GM12878 (cell line): Measurements from ENCODE around the gene SESTD1. TPM values are rescaled to one million over a fixed set of nuclear protein-coding genes. Genes with fewer than 3 reads are reported as not detected.
A peak's percentile ranks its signal among the peaks of the same experiment; 100 is the strongest.

Source experiments
- ATAC-seq: fragments of 200-7000 bp; cut with Tn5 transposase; 3 replicates; pipeline ENCODE4 v1.9.1; 2020; ENCODE audit warnings: mild to moderate bottlenecking, moderate library complexity
- BruUV-seq: library from RNA; stranded (reverse); fragments of 400-500 nt; replicated peaks from 2 replicates; lab custom pipeline; 2021; lab: Mats Ljungman, UMichigan
- CTCF ChIA-PET: fragments of 300-600 bp; sonication (Branson Sonifier 250); formaldehyde crosslinking; extraction: SDS; loops from one replicate; lab custom pipeline; 2021; ENCODE audit warnings: inconsistent platforms; lab: Yijun Ruan, JAX
- POLR2A ChIA-PET: fragments of 350-600 bp; formaldehyde crosslinking; extraction: SDS; loops from one replicate; lab custom pipeline; 2021; ENCODE audit warnings: inconsistent platforms; lab: Charles Lee
- RAD21 ChIA-PET: fragments of 300-600 bp; sonication (Branson Sonifier 250); formaldehyde crosslinking; loops from one replicate; lab custom pipeline; 2023; ENCODE audit warnings: antibody characterized with exemption; ENCODE audit not compliant: unreplicated experiment; lab: Charles Lee
- SMC1A ChIA-PET: fragments of 300-600 bp; sonication (Branson Sonifier 250); formaldehyde crosslinking; loops from one replicate; lab custom pipeline; 2023; ENCODE audit not compliant: unreplicated experiment, uncharacterized antibody; lab: Charles Lee
- DNase-seq: peaks from one replicate; pipeline ENCODE4 v3.0.0-alpha.2; 2011; ENCODE audit warnings: low read depth, low spot score
- FAIRE-seq: peaks from 3 replicates; lab custom pipeline; 2011; peaks lifted over from hg19 to GRCh38; lab: Jason Lieb, UNC
- H2AFZ ChIP-seq: 2 replicates; pipeline ENCODE4 v1.6.0; 2011; ENCODE audit warnings: low read depth, low read length, control low read depth; ENCODE audit not compliant: control insufficient read depth
- H3K27ac ChIP-seq: 2 replicates; pipeline ENCODE4 v1.5.1; 2011; ENCODE audit warnings: control low read depth; ENCODE audit not compliant: control insufficient read depth, insufficient read depth
- H3K27me3 ChIP-seq, 2 experiments: replicated peaks in 1 of 2; 2 replicates each; pipeline versions ENCODE4 v1.6.0 to v1.6.1; 2011; ENCODE audit warnings: low read length in 1 of 2; ENCODE audit not compliant: control insufficient read depth in 2 of 2, insufficient read depth in 2 of 2
- H3K36me3 ChIP-seq, 2 experiments: 2 replicates each; pipeline ENCODE4 v1.5.1; 2011; ENCODE audit warnings: low read length in 1 of 2; ENCODE audit not compliant: control insufficient read depth in 2 of 2, insufficient read depth in 2 of 2
- H3K4me1 ChIP-seq: 2 replicates; pipeline ENCODE4 v1.6.1; 2011; ENCODE audit warnings: mild to moderate bottlenecking, low read length, moderate library complexity, mixed read lengths; ENCODE audit not compliant: control insufficient read depth, insufficient read depth
- H3K4me2 ChIP-seq: 2 replicates; pipeline ENCODE4 v1.6.0; 2011; ENCODE audit warnings: control low read depth; ENCODE audit not compliant: control insufficient read depth, insufficient read depth
- H3K4me3 ChIP-seq: fragments of 200-600 bp; sonication (generic); 2 replicates; pipeline ENCODE4 v1.5.1; 2016
- H3K79me2 ChIP-seq: 2 replicates; pipeline ENCODE4 v1.6.0; 2011; ENCODE audit warnings: low read length; ENCODE audit not compliant: control insufficient read depth, insufficient read depth
- H3K9ac ChIP-seq: 2 replicates; pipeline ENCODE4 v1.8.0; 2011; ENCODE audit warnings: low read length, control low read depth, mixed read lengths; ENCODE audit not compliant: control insufficient read depth, insufficient read depth
- H3K9me3 ChIP-seq: replicated peaks from 3 replicates; pipeline ENCODE4 v1.5.1; 2011; ENCODE audit warnings: mild to moderate bottlenecking, low read length; ENCODE audit not compliant: control insufficient read depth, insufficient read depth
- H4K20me1 ChIP-seq: 2 replicates; pipeline ENCODE4 v1.6.0; 2011; ENCODE audit not compliant: control insufficient read depth, insufficient read depth
- BHLHE40 ChIP-seq, 2 experiments: fragments of 450-650 bp in 1 of 2; IDR thresholded peaks; 2 replicates each; pipeline ENCODE4 v1.6.1; 2011 to 2017; ENCODE audit warnings: low read depth in 2 of 2, borderline replicate concordance in 1 of 2, improper control_type of control experiment in 1 of 2, low read length in 1 of 2, mild to moderate bottlenecking in 1 of 2
- CBX3 ChIP-seq: fragments of 200-600 bp; sonication (generic); IDR thresholded peaks from 2 replicates; pipeline ENCODE4 v1.6.1; 2016; ENCODE audit warnings: low read depth, borderline replicate concordance
- E4F1 ChIP-seq: fragments of 450-650 bp; IDR thresholded peaks from 2 replicates; pipeline ENCODE4 v1.6.1; 2018; ENCODE audit warnings: borderline replicate concordance, mild to moderate bottlenecking; ENCODE audit not compliant: partially characterized antibody
- EGR1 ChIP-seq, 2 experiments: IDR thresholded peaks; 1 replicate in 1 of 2; 2 replicates in 1 of 2; pipeline ENCODE4 v1.6.1; 2011 to 2012; ENCODE audit warnings: low read depth in 2 of 2, low read length in 2 of 2, borderline replicate concordance in 1 of 2, mild to moderate bottlenecking in 1 of 2, moderate library complexity in 1 of 2
- ETV6 ChIP-seq, 2 experiments: fragments of 450-650 bp in 1 of 2; IDR thresholded peaks in 1 of 2; conservative IDR thresholded peaks in 1 of 2; 2 replicates each; pipeline ENCODE4 v1.6.1; 2014; ENCODE audit warnings: antibody characterized with exemption in 1 of 2, borderline replicate concordance in 1 of 2, low read depth in 1 of 2, mild to moderate bottlenecking in 1 of 2, moderate library complexity in 1 of 2
- FOXM1 ChIP-seq: IDR thresholded peaks from 2 replicates; pipeline ENCODE4 v1.6.1; 2012; ENCODE audit warnings: low read depth, mild to moderate bottlenecking, inconsistent platforms, low read length, moderate library complexity
- HSF1 ChIP-seq: fragments of 150-350 bp; IDR thresholded peaks from 2 replicates; pipeline ENCODE4 v1.6.1; 2014; ENCODE audit warnings: mild to moderate bottlenecking, low read depth, low read length
- IKZF1 ChIP-seq: fragments of 450-650 bp; conservative IDR thresholded peaks from 2 replicates; pipeline ENCODE4 v1.6.1; 2017; ENCODE audit warnings: antibody characterized with exemption, mild to moderate bottlenecking
- KAT2A ChIP-seq: conservative IDR thresholded peaks from 2 replicates; pipeline ENCODE4 v1.6.1; 2011; ENCODE audit warnings: low read depth, low read length; ENCODE audit not compliant: control insufficient read depth
- NR2C1 ChIP-seq: fragments of 450-650 bp; IDR thresholded peaks from 2 replicates; pipeline ENCODE4 v1.6.1; 2017; ENCODE audit warnings: antibody characterized with exemption, mild to moderate bottlenecking, moderate library complexity
- NR2F1 ChIP-seq: fragments of 450-650 bp; conservative IDR thresholded peaks from 2 replicates; pipeline ENCODE4 v1.6.1; 2017; ENCODE audit warnings: mild to moderate bottlenecking
- SPI1 ChIP-seq: IDR thresholded peaks from 2 replicates; pipeline ENCODE4 v1.6.1; 2011; ENCODE audit warnings: low read depth, mild to moderate bottlenecking, low read length, moderate library complexity, borderline replicate concordance; ENCODE audit not compliant: insufficient read depth
- TAF1 ChIP-seq: IDR thresholded peaks from 2 replicates; pipeline ENCODE4 v1.6.1; 2011; ENCODE audit warnings: mild to moderate bottlenecking, low read depth, low read length, borderline replicate concordance
- ZNF207 ChIP-seq: fragments of 450-650 bp; IDR thresholded peaks from 2 replicates; pipeline ENCODE4 v1.6.1; 2014; ENCODE audit warnings: antibody characterized with exemption, mild to moderate bottlenecking, borderline replicate concordance
- in situ Hi-C: fragments of 300-500 bp; cut with MboI; formaldehyde crosslinking; loops from 9 replicates; pipeline ENCODE4 v1.14.3; 2018; ENCODE audit warnings: mixed read lengths
- intact Hi-C: fragments of 100-400 bp; cut with micrococcal nuclease; formaldehyde crosslinking; loops from one replicate; pipeline ENCODE4 v1.14.2; 2022; ENCODE audit not compliant: unreplicated experiment
- polyA plus RNA-seq, 11 experiments: library from polyadenylated mRNA; depleted of rRNA in 4 of 11; unstranded in 6 of 11; stranded (reverse) in 5 of 11; fragments of >200 nt; fragmentation: Nextera tagmentation in 4 of 11; fragmentation: Illumina TruSeq in 1 of 11; extraction: Ambion mirVana in 4 of 11; extraction: Trizol in 1 of 11; gene quantifications; 1 replicate in 1 of 11; 2 replicates in 10 of 11; pipeline versions ENCODE4 v1.2.1 to v1.2.3, GENCODE V29; 2011 to 2016; ENCODE audit warnings: inconsistent platforms in 2 of 11, missing spikeins in 2 of 11, low read depth in 1 of 11
- total RNA-seq, 4 experiments: library from RNA; depleted of rRNA in 3 of 4; stranded (reverse); fragments of >200 nt in 3 of 4; fragmentation: Illumina TruSeq in 1 of 4; extraction: Trizol in 1 of 4; gene quantifications; 2 replicates each; pipeline versions ENCODE4 v1.2.1 to v1.2.3, GENCODE V29; 2013 to 2021
- TF ChIP-seq, protein P1 (sequence below): IDR thresholded peaks from 2 replicates; pipeline ENCODE4 v1.6.1; 2011; ENCODE audit warnings: borderline replicate concordance, low read depth, mild to moderate bottlenecking, moderate library complexity, mixed read lengths, low read length; ENCODE audit not compliant: insufficient read depth; ENCODE audit errors: extremely low read length
- TF ChIP-seq, protein P2 (sequence below): fragments of 450-650 bp; IDR thresholded peaks from 2 replicates; pipeline ENCODE4 v1.6.1; 2017; ENCODE audit warnings: mild to moderate bottlenecking

SESTD1 gene
- total and polyA plus RNA-seq, 10 of the 15 experiments (the other 5 are each of a cell fraction or from before 2014, with no cell fraction given), result 4.4 to 22.7 (median 9.5) TPM

DNA sequence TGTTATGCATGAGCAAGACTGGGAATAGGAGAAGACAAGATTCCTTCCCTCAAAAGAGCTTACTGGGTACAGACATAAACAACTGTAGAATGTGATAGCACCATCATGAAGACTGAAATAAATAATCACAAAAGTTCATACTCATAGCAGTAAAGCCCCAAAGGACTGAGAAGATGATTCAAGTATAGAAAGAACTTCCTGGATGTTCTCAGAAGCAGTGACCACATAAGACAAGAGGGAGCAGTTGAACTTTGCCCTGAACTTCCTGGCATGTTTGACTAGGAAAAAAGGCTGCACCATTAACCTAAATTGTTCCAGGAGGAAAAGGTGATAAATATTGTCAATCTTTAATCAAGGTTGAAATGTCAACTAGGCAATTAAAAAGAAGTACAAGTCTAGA, 156.9 kb downstream of the SESTD1 start:
- FAIRE-seq (no peak), ATAC-seq (peak; percentile 66), DNase-seq (no peak)
- H3K27ac ChIP-seq, result peak overlapping the region; percentile 21; the same call in 1 of the 2 replicates
- no peak overlapping the region for H2AFZ ChIP-seq
- no peaks in the 10 kb centered on the region; a peak in 1 of 4 replicates for H3K36me3 ChIP-seq
- H3K79me2 ChIP-seq, result no peaks in the 10 kb centered on the region
- no peak overlapping the region for H3K4me3 ChIP-seq
- no peak overlapping the region for H3K9ac ChIP-seq
- H3K4me1 ChIP-seq, result peaks cover 14% of the 10 kb centered on the region; the same call in 1 of the 2 replicates
- no peaks in the 10 kb centered on the region for H3K9me3 ChIP-seq
- no peak overlapping the region for H3K4me2 ChIP-seq
- POLR2A ChIA-PET, result interaction anchor here (1.0 to 3.9 kb wide), 7 partner anchors 9 to 183 kb away, joined by 3 to 32 read pairs (median 5); no protein-coding TSS in a partner anchor
- intact Hi-C loops, result loop anchor here (1.0 kb wide), 1 partner anchor 76 kb away; no protein-coding TSS in a partner anchor
- CTCF ChIA-PET, result interaction anchor here (1.0 to 4.2 kb wide), 7 partner anchors 11 to 217 kb away, joined by 3 to 43 read pairs (median 6); no protein-coding TSS in a partner anchor
- no peaks in the 10 kb centered on the region for H3K27me3 ChIP-seq
- in situ Hi-C loops, result no loop called here
- RAD21 ChIA-PET, result interaction anchor here (1.0 to 3.9 kb wide), 9 partner anchors 12 to 180 kb away, joined by 4 to 74 read pairs (median 33); partner anchors contain the start of gene CCDC141
- BruUV-seq, result no TSS peak
- H4K20me1 ChIP-seq, result no peaks in the 10 kb centered on the region; the same call in 1 of the 2 replicates
- SMC1A ChIA-PET, result interaction anchor here (1.5 to 4.2 kb wide), 10 partner anchors 12 to 192 kb away, joined by 3 to 93 read pairs (median 26); partner anchors contain the start of gene CCDC141
- TF ChIP-seq ZNF207 (no peak), SPI1 (no peak), HSF1 (no peak), EGR1 (IDR thresholded peaks at IDR 0.05; ENCODE audit: borderline replicate concordance in 1 of 2, low read depth in 2 of 2, low read length in 2 of 2) (no peak), KAT2A (no peak), TAF1 (no peak), NR2F1 (peak; percentile 63), CBX3 (no peak), NR2C1 (peak; percentile 55; the same call in 1 of the 2 replicates), E4F1 (no peak), IKZF1 (peak; percentile 59), FOXM1 (no peak), BHLHE40 (IDR thresholded peaks at IDR 0.05; ENCODE audit: borderline replicate concordance in 1 of 2, low read depth in 2 of 2, low read length in 1 of 2) (no peak), ETV6 (conservative IDR thresholded peaks at IDR 0.05 in 1 of 2, IDR thresholded peaks at IDR 0.05 in 1 of 2; ENCODE audit: borderline replicate concordance in 1 of 2, low read depth in 1 of 2) (no peak)
- TF ChIP-seq, protein P1, sequence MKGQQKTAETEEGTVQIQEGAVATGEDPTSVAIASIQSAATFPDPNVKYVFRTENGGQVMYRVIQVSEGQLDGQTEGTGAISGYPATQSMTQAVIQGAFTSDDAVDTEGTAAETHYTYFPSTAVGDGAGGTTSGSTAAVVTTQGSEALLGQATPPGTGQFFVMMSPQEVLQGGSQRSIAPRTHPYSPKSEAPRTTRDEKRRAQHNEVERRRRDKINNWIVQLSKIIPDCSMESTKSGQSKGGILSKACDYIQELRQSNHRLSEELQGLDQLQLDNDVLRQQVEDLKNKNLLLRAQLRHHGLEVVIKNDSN, result no peak
- TF ChIP-seq, protein P2, sequence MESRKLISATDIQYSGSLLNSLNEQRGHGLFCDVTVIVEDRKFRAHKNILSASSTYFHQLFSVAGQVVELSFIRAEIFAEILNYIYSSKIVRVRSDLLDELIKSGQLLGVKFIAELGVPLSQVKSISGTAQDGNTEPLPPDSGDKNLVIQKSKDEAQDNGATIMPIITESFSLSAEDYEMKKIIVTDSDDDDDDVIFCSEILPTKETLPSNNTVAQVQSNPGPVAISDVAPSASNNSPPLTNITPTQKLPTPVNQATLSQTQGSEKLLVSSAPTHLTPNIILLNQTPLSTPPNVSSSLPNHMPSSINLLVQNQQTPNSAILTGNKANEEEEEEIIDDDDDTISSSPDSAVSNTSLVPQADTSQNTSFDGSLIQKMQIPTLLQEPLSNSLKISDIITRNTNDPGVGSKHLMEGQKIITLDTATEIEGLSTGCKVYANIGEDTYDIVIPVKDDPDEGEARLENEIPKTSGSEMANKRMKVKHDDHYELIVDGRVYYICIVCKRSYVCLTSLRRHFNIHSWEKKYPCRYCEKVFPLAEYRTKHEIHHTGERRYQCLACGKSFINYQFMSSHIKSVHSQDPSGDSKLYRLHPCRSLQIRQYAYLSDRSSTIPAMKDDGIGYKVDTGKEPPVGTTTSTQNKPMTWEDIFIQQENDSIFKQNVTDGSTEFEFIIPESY, result no peak
